Measurements from ENCODE around the gene MAOA. TPM values are rescaled to one million over a fixed set of nuclear protein-coding genes. Genes with fewer than 3 reads are reported as not detected.

The MAOA gene
- total RNA-seq, 1 experiment from 2014 or later, result 0.23 TPM

DNA sequence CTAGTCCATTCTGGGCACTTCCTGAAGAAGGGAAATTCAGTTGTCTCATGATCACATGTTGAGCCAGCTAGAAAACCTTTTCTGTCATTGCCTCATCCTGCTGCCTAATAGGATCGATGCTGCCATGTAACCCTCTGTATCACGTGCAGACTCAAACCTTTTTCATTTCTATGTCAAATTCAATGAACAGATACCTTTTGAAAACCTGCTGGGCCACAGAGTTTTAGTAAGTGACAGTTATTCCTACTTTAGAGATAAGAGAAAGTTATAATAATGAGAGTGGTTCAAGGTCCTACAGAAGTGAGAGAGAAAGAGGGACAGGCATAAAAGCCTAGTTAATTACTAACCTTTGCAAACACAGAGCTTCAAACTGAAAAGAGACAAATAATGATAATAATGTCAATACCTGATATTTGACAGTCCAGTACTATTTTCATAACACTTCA lies 46.0 kb downstream of the MAOA start:
- BruUV-seq (replicated peaks), result no TSS peak
- no peak for ATAC-seq
- Histone ChIP-seq H3K4me3 (ENCODE audit: low read depth in 2 of 2, low read length in 2 of 2) (no peak overlapping the region), H3K4me1 (ENCODE audit: control insufficient read depth, insufficient read depth, low read length) (no peaks in the 10 kb centered on the region), H3K36me3 (ENCODE audit: control insufficient read depth, insufficient read depth, low read length) (no peaks in the 10 kb centered on the region), H3K27me3 (ENCODE audit: control insufficient read depth, insufficient read depth, low read length) (no peaks in the 10 kb centered on the region), H3K27ac (ENCODE audit: low read length) (no peak overlapping the region), H3K9me3 (ENCODE audit: control insufficient read depth, insufficient read depth, low read depth, low read length) (no peaks in the 10 kb centered on the region)
- in situ Hi-C loops (cut with HindIII; ENCODE audit: low pct_unique_long_range_greater_than_20kb, low sequenced_read_pairs) (no loop called here), intact Hi-C loops (cut with micrococcal nuclease; ENCODE audit: unreplicated experiment) (no loop called here)
- no peak for DNase-seq (ENCODE audit: low read depth, low spot score)
- CTCF ChIA-PET, result no interaction called here
- no peak for TF ChIP-seq TCF7L2 (IDR thresholded peaks at IDR 0.05; ENCODE audit: low read depth, low read length)
- no peak for TF ChIP-seq SIN3A (IDR thresholded peaks at IDR 0.05; ENCODE audit: borderline replicate concordance, insufficient read depth, low read depth, low read length)
- TF ChIP-seq, protein P1, sequence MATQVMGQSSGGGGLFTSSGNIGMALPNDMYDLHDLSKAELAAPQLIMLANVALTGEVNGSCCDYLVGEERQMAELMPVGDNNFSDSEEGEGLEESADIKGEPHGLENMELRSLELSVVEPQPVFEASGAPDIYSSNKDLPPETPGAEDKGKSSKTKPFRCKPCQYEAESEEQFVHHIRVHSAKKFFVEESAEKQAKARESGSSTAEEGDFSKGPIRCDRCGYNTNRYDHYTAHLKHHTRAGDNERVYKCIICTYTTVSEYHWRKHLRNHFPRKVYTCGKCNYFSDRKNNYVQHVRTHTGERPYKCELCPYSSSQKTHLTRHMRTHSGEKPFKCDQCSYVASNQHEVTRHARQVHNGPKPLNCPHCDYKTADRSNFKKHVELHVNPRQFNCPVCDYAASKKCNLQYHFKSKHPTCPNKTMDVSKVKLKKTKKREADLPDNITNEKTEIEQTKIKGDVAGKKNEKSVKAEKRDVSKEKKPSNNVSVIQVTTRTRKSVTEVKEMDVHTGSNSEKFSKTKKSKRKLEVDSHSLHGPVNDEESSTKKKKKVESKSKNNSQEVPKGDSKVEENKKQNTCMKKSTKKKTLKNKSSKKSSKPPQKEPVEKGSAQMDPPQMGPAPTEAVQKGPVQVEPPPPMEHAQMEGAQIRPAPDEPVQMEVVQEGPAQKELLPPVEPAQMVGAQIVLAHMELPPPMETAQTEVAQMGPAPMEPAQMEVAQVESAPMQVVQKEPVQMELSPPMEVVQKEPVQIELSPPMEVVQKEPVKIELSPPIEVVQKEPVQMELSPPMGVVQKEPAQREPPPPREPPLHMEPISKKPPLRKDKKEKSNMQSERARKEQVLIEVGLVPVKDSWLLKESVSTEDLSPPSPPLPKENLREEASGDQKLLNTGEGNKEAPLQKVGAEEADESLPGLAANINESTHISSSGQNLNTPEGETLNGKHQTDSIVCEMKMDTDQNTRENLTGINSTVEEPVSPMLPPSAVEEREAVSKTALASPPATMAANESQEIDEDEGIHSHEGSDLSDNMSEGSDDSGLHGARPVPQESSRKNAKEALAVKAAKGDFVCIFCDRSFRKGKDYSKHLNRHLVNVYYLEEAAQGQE (IDR thresholded peaks at IDR 0.05; ENCODE audit: insufficient read depth in 1 of 2, low read depth in 2 of 2, low read length in 1 of 2), result no peak
- TF ChIP-seq POLR2AphosphoS5 (IDR thresholded peaks at IDR 0.05; ENCODE audit: low read depth, low read length), result no peak
- TF ChIP-seq, protein P2, sequence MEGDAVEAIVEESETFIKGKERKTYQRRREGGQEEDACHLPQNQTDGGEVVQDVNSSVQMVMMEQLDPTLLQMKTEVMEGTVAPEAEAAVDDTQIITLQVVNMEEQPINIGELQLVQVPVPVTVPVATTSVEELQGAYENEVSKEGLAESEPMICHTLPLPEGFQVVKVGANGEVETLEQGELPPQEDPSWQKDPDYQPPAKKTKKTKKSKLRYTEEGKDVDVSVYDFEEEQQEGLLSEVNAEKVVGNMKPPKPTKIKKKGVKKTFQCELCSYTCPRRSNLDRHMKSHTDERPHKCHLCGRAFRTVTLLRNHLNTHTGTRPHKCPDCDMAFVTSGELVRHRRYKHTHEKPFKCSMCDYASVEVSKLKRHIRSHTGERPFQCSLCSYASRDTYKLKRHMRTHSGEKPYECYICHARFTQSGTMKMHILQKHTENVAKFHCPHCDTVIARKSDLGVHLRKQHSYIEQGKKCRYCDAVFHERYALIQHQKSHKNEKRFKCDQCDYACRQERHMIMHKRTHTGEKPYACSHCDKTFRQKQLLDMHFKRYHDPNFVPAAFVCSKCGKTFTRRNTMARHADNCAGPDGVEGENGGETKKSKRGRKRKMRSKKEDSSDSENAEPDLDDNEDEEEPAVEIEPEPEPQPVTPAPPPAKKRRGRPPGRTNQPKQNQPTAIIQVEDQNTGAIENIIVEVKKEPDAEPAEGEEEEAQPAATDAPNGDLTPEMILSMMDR (IDR thresholded peaks at IDR 0.05), result no peak
- POLR2A ChIA-PET, result no interaction called here

DNA sequence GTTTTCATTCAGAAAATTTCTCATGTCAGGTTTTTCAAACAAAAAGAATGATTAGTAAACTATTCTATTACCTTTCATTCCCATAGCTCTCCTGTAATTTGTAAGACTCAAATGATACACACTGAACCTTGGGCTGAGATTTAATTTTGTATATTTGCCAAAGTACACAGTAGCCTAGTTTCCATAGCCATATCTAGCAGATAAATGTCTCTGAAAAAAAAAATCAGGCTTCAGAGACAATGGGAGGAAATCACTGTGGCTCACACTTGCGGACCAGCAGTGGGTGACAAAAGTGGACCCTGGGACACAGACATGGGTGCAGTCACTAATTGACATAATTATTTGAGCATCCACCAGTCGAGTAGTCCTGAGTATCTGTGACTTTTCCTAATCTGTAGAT lies 46.6 kb downstream of the MAOA start:
- no peak for TF ChIP-seq TCF7L2 (IDR thresholded peaks at IDR 0.05; ENCODE audit: low read depth, low read length)
- TF ChIP-seq, protein P2 (IDR thresholded peaks at IDR 0.05), result no peak
- no peak for TF ChIP-seq POLR2AphosphoS5 (IDR thresholded peaks at IDR 0.05; ENCODE audit: low read depth, low read length)
- no peak for TF ChIP-seq SIN3A (IDR thresholded peaks at IDR 0.05; ENCODE audit: borderline replicate concordance, insufficient read depth, low read depth, low read length)
- TF ChIP-seq, protein P1 (IDR thresholded peaks at IDR 0.05; ENCODE audit: insufficient read depth in 1 of 2, low read depth in 2 of 2, low read length in 1 of 2), result no peak
- in situ Hi-C loops (cut with HindIII; ENCODE audit: low pct_unique_long_range_greater_than_20kb, low sequenced_read_pairs), result no loop called here
- DNase-seq (ENCODE audit: low read depth, low spot score) (no peak), ATAC-seq (no peak)
- no peaks in the 10 kb centered on the region for H3K9me3 ChIP-seq (ENCODE audit: control insufficient read depth, insufficient read depth, low read depth, low read length)
- no peak overlapping the region for H3K4me3 ChIP-seq (ENCODE audit: low read depth in 2 of 2, low read length in 2 of 2)
- intact Hi-C loops (cut with micrococcal nuclease; ENCODE audit: unreplicated experiment), result no loop called here
- CTCF ChIA-PET, result no interaction called here
- BruUV-seq (replicated peaks), result no TSS peak
- POLR2A ChIA-PET, result no interaction called here
- H3K27me3 ChIP-seq (ENCODE audit: control insufficient read depth, insufficient read depth, low read length), result no peaks in the 10 kb centered on the region
- H3K36me3 ChIP-seq (ENCODE audit: control insufficient read depth, insufficient read depth, low read length), result no peaks in the 10 kb centered on the region
- H3K27ac ChIP-seq (ENCODE audit: low read length), result no peak overlapping the region
- H3K4me1 ChIP-seq (ENCODE audit: control insufficient read depth, insufficient read depth, low read length), result no peaks in the 10 kb centered on the region

Measured in Panc1 (cell line).